Fibroblast of pulmonary artery (primary cell): ENCODE data around the gene ANKRD16.
"Not testable (repeated sequence)": the region's sequence is repeated elsewhere in the genome, so short reads cannot be mapped to it uniquely, and the experiment has no call there.

Experiments used
- DNase-seq: peaks from one replicate; pipeline ENCODE4 v3.0.0-alpha.2; 2010; ENCODE audit warnings: low read depth
- H3K4me3 ChIP-seq: replicated peaks from 2 replicates; pipeline ENCODE4 v1.5.1; 2011; ENCODE audit warnings: low read depth, mild to moderate bottlenecking, control low read depth, low read length, moderate library complexity
- TF ChIP-seq, protein P1 (sequence below): IDR thresholded peaks from 2 replicates; pipeline ENCODE4 v1.5.1; 2011; ENCODE audit warnings: mild to moderate bottlenecking, control low read depth, low read length, inconsistent platforms; ENCODE audit errors: missing control alignments

Gene ANKRD16

DNA sequence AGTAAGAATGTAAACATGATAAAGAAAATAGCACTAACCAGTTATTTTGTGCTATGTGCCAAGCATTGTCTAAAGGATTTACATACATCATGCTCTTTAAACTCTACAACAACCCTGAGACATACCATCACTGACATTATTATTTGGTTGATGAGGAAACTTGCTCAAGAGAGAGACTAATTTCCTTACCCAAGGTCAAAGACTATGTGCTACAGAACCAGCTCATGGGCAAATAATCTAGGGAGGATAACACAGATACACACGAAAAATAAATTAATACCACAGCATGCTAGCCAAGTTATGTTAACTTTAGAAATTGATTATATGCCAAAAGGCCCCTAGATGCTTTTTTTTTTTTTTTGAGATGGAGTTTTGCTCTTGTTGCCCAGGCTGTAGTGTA, 2.7 kb downstream of the ANKRD16 start:
- TF ChIP-seq, protein P1, sequence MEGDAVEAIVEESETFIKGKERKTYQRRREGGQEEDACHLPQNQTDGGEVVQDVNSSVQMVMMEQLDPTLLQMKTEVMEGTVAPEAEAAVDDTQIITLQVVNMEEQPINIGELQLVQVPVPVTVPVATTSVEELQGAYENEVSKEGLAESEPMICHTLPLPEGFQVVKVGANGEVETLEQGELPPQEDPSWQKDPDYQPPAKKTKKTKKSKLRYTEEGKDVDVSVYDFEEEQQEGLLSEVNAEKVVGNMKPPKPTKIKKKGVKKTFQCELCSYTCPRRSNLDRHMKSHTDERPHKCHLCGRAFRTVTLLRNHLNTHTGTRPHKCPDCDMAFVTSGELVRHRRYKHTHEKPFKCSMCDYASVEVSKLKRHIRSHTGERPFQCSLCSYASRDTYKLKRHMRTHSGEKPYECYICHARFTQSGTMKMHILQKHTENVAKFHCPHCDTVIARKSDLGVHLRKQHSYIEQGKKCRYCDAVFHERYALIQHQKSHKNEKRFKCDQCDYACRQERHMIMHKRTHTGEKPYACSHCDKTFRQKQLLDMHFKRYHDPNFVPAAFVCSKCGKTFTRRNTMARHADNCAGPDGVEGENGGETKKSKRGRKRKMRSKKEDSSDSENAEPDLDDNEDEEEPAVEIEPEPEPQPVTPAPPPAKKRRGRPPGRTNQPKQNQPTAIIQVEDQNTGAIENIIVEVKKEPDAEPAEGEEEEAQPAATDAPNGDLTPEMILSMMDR: no peak
- DNase-seq: peak; percentile 20
- no peak overlapping the region for H3K4me3 ChIP-seq

DNA sequence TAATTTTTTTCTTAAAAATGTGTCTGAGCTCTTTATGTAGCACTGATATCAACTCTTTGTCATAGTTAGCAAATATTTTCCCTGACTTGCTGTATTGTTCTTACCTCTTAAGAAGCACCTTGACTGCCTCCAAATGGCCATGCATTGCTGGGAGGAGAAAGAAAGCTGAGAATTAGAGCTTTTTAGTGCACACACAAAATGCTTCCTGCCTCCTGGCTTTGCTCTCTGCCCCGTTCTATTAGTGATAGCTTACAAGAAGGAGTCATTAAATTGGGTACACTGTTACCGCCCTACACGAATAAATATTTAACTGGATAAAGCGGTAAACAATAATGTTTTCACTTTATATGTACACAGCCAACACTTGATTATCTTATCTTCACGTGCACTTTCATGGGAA, 4.1 kb downstream of the ANKRD16 start:
- TF ChIP-seq, protein P1: no peak
- no peak for DNase-seq
- H3K4me3 ChIP-seq: no peak overlapping the region

DNA sequence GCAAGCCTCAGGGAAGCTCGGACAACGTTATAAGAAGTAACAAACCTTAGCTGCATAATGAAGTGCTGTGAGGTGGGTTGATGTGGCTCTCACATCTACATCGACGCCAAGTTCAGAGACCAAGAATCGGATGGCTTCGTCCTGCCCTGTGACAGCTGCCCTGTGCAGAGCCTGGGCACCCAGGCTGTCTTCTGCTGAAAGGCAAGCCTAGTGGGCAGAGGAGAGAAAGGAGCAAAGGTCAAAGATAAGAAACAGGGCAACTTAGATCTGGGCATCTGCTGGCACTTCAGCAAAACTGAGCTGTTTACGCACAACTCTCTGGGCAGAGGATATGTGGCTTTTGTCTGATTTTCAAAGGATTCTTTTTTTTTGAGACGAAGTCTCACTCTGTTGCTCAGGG, 6.7 kb downstream of the ANKRD16 start:
- no peak overlapping the region for H3K4me3 ChIP-seq
- TF ChIP-seq, protein P1: no peak
- DNase-seq: no peak

DNA sequence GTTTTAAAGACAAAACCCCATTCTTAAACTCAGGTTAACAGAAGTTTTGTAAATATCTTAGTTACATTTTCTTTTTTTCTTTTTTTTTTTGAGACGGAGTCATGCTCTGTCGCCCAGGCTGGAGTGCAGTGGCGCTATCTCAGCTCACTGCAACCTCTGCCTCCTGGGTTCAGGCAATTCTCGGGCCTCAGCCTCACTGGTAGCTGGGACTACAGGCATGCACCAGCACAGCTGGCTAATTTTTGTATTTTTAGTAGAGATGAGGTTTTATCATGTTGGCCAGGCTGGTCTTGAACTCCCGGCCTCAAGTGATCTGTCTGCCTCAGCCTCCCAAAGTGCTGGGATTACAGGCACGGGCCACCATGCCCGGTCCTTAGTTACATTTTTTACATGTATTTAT, 12.7 kb downstream of the ANKRD16 start:
- DNase-seq, H3K4me3 ChIP-seq: not testable (repeated sequence)

DNA sequence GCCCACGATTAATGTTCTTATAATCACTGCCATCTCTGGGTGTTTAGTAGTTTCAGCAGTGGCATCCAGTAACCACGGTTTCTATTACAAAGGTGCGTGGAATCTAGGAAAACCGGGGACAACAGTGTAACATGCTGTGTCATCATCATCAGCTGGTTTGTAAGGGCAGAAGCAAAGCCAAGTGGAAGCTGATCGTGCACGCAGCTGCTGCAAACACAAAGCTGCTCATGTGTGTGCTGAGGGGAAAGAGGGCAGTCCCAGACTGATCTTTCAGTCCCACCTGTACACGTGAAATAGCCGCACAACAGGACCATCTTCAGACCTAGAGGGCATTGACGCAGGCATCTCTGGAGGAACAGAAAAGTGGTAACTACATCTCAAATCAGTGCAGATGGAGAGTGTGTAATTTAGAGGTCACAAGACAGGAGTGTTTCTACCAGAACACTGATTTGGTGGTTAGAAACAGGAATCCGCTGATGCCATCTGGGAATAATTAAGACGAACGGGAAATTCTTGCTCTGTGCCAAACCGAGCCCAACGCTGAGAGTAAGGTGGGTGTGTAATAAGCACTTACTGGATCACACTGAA, 13.4 kb downstream of the ANKRD16 start:
- TF ChIP-seq, protein P1: no peak
- H3K4me3 ChIP-seq: no peak overlapping the region
- no peak for DNase-seq

DNA sequence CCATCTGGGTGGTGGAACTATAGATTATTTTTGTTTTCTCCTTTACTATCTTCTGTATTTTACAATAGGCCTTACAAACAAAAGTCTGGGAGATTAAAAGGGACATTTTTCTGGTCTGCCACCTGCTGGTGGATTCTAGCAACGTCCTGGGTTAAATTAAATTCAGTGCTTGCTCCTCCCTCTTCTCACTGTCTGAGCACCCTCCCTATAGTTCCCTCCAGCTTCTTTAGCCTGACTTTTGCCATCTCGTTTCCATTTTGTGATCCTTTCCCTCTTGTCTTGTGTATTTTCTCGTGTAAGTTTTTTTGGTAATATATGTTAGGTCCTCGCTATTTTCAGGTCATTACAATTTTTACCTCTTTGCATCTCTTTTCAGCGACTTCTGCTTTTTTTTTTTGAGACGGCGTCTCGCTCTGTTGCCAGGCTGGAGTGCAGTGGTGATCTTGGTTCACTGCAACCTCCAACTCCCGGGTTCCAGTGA, 16.1 kb downstream of the ANKRD16 start:
- peak; percentile 86 for DNase-seq
- no peak overlapping the region for H3K4me3 ChIP-seq
- TF ChIP-seq, protein P1: peak; percentile 68

DNA sequence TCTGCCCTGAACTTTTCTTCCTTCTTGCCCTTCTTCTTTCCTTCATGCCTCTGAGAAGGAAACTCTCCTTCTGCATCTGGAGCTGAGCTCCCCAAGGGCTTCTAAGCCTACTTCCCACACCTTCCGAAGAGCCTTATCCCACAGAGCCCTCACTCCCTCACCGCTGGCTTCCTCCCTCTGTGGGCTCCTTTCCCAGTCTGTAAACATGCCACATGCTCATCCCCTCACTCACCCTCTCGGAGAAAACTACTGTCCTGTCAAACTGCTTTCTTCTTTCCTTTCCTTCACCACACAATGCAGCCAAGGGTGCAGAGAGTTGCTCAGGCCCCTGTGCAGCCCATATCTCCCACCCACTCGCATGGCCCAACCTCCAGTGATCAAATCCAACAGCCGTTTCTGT, 18.1 kb downstream of the ANKRD16 start:
- DNase-seq: peak; percentile 62
- TF ChIP-seq, protein P1: no peak
- H3K4me3 ChIP-seq: no peak overlapping the region
